Endothelial cell of umbilical vein (primary cell): ENCODE results near the gene CARMIL3.
"Not testable (repeated sequence)": the region's sequence is repeated elsewhere in the genome, so short reads cannot be mapped to it uniquely, and the experiment has no call there.

ENCODE experiments used
- CTCF ChIP-seq, 2 donors: IDR thresholded peaks; 1 replicate in 1 of 2; 2 replicates in 1 of 2; pipeline ENCODE4 v1.5.1; 2011; ENCODE audit warnings: low read length in 2 of 2, mild to moderate bottlenecking in 2 of 2, moderate library complexity in 2 of 2, control low read depth in 1 of 2, inconsistent platforms in 1 of 2, low read depth in 1 of 2; ENCODE audit not compliant: insufficient read depth in 1 of 2; ENCODE audit errors: extremely low read depth in 1 of 2
- EZH2 ChIP-seq: IDR thresholded peaks from 2 replicates; pipeline ENCODE4 v1.6.1; 2012; ENCODE audit warnings: borderline replicate concordance, low read depth, mild to moderate bottlenecking, moderate library complexity, low read length, inconsistent platforms; ENCODE audit not compliant: severe bottlenecking
- FOS ChIP-seq: IDR thresholded peaks from 2 replicates; pipeline ENCODE4 v1.6.1; 2011; ENCODE audit warnings: mild to moderate bottlenecking, low read length, moderate library complexity, borderline replicate concordance; ENCODE audit not compliant: insufficient read depth
- POLR2A ChIP-seq: IDR thresholded peaks from 2 replicates; pipeline ENCODE4 v1.6.1; 2012; ENCODE audit warnings: low read depth, mild to moderate bottlenecking, control low read depth, low read length

DNA sequence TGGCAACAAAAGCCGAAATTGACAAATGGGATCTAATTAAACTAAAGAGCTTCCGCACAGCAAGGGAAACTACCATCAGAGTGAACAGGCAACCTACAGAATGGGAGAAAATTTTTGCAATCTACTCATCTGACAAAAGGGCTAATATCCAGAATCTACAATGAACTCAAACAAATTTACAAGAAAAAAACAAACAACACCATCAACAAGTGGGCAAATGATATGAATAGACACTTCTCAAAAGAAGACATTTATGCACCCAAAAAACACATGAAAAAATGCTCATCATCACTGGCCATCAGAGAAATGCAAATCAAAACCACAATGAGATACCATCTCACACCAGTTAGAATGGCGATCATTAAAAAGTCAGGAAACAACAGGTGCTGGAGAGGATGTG is 22.1 kb upstream of the CARMIL3 start:
- TF ChIP-seq CTCF (IDR thresholded peaks at IDR 0.05; ENCODE audit: extremely low read depth in 1 of 2, insufficient read depth in 1 of 2, low read depth in 1 of 2, low read length in 2 of 2); EZH2; FOS; POLR2A: not testable (repeated sequence)
